Measurements from ENCODE around the gene KCNK7. TPM values are rescaled to one million over a fixed set of nuclear protein-coding genes. Genes with fewer than 3 reads are reported as not detected.
"Not testable (repeated sequence)": the region's sequence is repeated elsewhere in the genome, so short reads cannot be mapped to it uniquely, and the experiment has no call there.

KCNK7 gene
- total RNA-seq, 1 experiment from 2014 or later: 1.4 TPM

DNA sequence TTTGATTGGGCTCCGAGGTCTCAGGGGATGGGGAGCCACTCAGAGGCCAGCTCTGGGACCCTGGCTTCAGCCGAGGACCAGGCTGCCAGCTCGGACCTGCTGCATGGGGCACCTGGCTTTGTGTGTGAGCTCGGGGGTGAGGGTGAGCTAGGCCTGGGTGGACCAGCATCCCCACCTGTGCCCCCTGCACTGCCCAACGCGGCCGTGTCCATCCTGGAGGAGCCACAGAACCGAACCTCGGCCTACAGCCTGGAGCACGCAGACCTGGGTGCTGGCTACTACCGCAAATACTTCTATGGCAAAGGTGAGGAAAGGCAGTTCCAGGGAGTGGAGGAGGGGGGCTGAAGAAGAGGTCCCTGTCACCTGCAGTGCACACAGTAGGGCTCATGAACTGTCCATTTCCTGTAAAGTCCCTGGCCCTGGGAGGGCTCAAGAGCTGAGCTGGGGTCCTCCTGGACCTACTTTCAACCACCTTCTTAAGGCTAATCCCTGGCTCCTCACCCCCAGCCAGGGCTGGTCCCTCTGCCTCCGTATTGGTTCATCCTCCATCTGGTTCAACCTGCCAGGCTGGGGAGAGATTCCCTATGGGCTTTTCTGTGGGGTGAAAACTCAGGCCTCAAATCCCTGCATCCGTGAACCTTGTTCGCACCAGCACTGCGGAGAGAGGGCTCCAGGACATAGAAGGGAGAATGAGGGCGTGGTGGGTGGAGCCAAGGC is 45.9 kb upstream of the KCNK7 start:
- Mint-ChIP-seq H3K36me3 (ENCODE audit: insufficient read depth, unreplicated experiment) (peaks cover 36% of the 10 kb centered on the region), H3K4me1 (ENCODE audit: low read depth, unreplicated experiment) (peaks cover 39% of the 10 kb centered on the region), H3K9me3 (ENCODE audit: low read depth, unreplicated experiment) (no peaks in the 10 kb centered on the region), H3K27ac (ENCODE audit: unreplicated experiment) (no peak overlapping the region), H3K4me3 (ENCODE audit: low read depth, unreplicated experiment) (no peak overlapping the region), H3K27me3 (ENCODE audit: unreplicated experiment) (no peaks in the 10 kb centered on the region)
- BruUV-seq (replicated peaks): no TSS peak
- intact Hi-C loops (cut with micrococcal nuclease; ENCODE audit: unreplicated experiment): no loop called here
- no peak for DNase-seq
- TF ChIP-seq, protein P1, sequence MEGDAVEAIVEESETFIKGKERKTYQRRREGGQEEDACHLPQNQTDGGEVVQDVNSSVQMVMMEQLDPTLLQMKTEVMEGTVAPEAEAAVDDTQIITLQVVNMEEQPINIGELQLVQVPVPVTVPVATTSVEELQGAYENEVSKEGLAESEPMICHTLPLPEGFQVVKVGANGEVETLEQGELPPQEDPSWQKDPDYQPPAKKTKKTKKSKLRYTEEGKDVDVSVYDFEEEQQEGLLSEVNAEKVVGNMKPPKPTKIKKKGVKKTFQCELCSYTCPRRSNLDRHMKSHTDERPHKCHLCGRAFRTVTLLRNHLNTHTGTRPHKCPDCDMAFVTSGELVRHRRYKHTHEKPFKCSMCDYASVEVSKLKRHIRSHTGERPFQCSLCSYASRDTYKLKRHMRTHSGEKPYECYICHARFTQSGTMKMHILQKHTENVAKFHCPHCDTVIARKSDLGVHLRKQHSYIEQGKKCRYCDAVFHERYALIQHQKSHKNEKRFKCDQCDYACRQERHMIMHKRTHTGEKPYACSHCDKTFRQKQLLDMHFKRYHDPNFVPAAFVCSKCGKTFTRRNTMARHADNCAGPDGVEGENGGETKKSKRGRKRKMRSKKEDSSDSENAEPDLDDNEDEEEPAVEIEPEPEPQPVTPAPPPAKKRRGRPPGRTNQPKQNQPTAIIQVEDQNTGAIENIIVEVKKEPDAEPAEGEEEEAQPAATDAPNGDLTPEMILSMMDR (IDR thresholded peaks at IDR 0.05; ENCODE audit: unreplicated experiment): no peak
- CTCF ChIA-PET: no interaction called here

DNA sequence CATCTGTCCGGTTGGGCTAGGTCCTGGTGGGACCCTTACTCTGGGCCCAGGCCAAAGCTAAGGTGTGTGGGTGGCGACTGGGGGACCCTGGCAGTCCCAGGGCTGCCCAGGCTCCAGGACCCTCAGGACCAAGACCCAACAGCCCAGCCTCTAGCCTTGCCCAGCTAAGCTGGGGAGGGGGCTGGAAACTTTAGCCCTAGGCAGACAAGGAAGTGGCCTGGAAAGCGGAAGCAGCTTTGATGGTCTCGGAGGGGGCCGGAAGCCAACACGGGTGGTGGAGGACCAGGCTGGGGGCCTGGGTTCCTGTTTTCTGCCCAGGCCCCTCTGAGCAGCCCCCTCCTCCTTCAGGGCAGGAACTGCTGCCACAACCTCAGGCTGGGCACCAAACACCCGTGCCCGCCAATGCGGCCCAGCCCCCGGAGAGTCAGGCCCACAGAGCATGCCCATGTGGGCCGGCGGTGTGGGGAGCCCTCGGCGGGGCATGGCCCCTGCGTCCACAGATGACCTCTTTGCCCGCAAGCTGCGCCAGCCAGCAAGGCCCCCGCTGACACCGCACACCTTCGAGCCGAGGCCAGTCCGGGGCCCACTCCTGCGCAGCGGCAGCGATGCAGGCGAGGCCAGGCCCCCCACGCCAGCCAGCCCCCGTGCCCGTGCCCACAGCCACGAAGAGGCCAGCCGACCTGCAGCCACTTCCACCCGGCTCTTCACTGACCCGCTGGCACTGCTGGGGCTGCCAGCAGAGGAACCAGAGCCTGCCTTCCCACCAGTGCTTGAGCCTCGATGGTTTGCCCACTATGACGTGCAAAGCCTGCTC is 45.1 kb upstream of the KCNK7 start:
- Mint-ChIP-seq H3K4me3 (ENCODE audit: low read depth, unreplicated experiment) (no peak overlapping the region), H3K27me3 (ENCODE audit: unreplicated experiment) (no peaks in the 10 kb centered on the region), H3K36me3 (ENCODE audit: insufficient read depth, unreplicated experiment) (peaks cover 40% of the 10 kb centered on the region), H3K27ac (ENCODE audit: unreplicated experiment) (no peak overlapping the region), H3K4me1 (ENCODE audit: low read depth, unreplicated experiment) (peaks cover 37% of the 10 kb centered on the region), H3K9me3 (ENCODE audit: low read depth, unreplicated experiment) (no peaks in the 10 kb centered on the region)
- BruUV-seq (replicated peaks): no TSS peak
- DNase-seq: no peak
- intact Hi-C loops (cut with micrococcal nuclease; ENCODE audit: unreplicated experiment): no loop called here
- CTCF ChIA-PET: no interaction called here
- TF ChIP-seq, protein P1 (IDR thresholded peaks at IDR 0.05; ENCODE audit: unreplicated experiment): no peak

DNA sequence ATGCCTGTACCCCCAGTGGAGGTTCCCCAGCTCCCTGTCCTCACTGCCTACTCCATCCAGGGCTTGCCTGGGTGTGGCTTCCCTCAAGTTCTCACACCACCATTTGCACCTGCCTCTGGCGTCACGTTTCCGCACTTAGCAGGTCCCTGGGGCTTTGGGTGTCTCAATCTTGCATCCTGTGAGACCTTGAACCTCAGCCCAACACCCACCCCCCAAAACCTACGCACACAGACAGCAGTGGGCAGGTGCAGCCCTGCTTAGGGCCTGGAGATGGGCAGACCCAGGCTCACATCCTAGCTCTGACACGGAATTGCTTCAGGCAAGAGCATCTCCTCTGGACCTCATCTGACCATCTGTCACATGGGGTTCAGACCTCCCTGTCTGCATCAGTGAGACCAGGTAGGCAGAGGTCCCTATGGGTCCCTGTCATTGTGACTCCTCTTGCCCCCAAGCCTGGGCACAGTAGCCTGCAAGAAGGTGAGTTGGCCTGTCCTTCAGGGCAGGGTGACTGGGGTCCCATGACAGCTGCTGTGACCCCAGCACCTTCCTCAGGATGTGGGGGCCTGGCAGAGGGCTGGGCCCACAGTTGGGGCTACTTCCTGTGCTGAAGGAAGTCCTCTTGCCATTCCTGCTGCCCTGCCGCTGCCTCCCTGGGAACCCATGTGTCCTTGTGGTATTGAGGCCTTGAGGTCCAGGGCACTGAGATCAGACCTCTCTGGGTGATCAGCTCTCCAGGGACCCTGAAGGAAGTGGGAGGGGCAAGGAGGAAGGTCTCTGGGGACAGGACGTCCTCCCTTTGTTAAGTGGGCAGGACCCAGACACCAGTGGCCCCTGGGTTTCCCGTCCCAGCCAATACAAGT is 44.3 kb upstream of the KCNK7 start:
- Mint-ChIP-seq H3K27me3 (ENCODE audit: unreplicated experiment) (no peaks in the 10 kb centered on the region), H3K4me1 (ENCODE audit: low read depth, unreplicated experiment) (peaks cover 32% of the 10 kb centered on the region), H3K9me3 (ENCODE audit: low read depth, unreplicated experiment) (no peaks in the 10 kb centered on the region), H3K4me3 (ENCODE audit: low read depth, unreplicated experiment) (no peak overlapping the region), H3K36me3 (ENCODE audit: insufficient read depth, unreplicated experiment) (peaks cover 44% of the 10 kb centered on the region), H3K27ac (ENCODE audit: unreplicated experiment) (no peak overlapping the region)
- CTCF ChIA-PET: interaction anchor here (0.6 kb wide), 1 partner anchor 9 kb away, joined by 4 read pairs; no protein-coding TSS in a partner anchor
- intact Hi-C loops (cut with micrococcal nuclease; ENCODE audit: unreplicated experiment): no loop called here
- DNase-seq: no peak
- TF ChIP-seq, protein P1 (IDR thresholded peaks at IDR 0.05; ENCODE audit: unreplicated experiment): no peak
- TSS peak; percentile 5 for BruUV-seq (replicated peaks)

DNA sequence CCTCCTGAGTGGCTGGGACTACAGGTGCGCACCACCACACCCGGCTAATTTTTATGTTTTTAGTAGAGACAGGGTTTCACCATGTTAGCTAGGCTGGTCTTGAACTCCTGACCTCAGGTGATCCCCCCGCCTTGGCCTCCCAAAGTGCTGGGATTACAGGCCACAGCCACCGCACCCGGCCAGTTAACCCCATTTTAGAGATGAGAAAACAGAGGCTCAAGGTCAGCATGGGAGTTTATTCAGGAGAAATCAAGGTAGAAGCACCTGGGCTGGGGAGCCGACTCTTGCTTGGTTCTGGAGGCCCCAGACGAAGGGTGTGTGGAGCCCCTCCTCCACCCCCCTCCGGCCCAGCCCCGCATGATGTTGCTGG is 43.6 kb upstream of the KCNK7 start:
- H3K27me3 Mint-ChIP-seq (ENCODE audit: unreplicated experiment); H3K9me3 Mint-ChIP-seq (ENCODE audit: low read depth, unreplicated experiment); BruUV-seq (replicated peaks); intact Hi-C loops (cut with micrococcal nuclease; ENCODE audit: unreplicated experiment); DNase-seq: not testable (repeated sequence)
- peak overlapping the region; percentile 79 for H3K4me3 Mint-ChIP-seq (ENCODE audit: low read depth, unreplicated experiment)
- CTCF ChIA-PET: interaction anchor here (0.6 kb wide), 1 partner anchor 9 kb away, joined by 4 read pairs; no protein-coding TSS in a partner anchor
- H3K36me3 Mint-ChIP-seq (ENCODE audit: insufficient read depth, unreplicated experiment): peaks cover 50% of the 10 kb centered on the region
- peak overlapping the region; percentile 66 for H3K27ac Mint-ChIP-seq (ENCODE audit: unreplicated experiment)
- peaks cover 31% of the 10 kb centered on the region for H3K4me1 Mint-ChIP-seq (ENCODE audit: low read depth, unreplicated experiment)
